NOMO-1 treated with DMSO at 0.1 percent for 48 hours (cell line): ENCODE measurements around the gene PCAT6.
"Not testable (repeated sequence)": the region's sequence is repeated elsewhere in the genome, so short reads cannot be mapped to it uniquely, and the experiment has no call there.

ENCODE experiments used
- DNase-seq: peaks from one replicate; lab custom pipeline; 2025; ENCODE audit not compliant: unreplicated experiment; lab: John Stamatoyannopoulos, UW

Gene PCAT6

GRCh38 chr1:202806845-202807450 lies 3.8 kb upstream of the PCAT6 start:
- DNase-seq = no peak

- no peak for DNase-seq
Measured at GRCh38 chr1:202807451-202807925, 3.3 kb upstream of the PCAT6 start.

GRCh38 chr1:202807926-202808757 lies 2.6 kb upstream of the PCAT6 start, which contains the start of gene KDM5B:
TSS of gene KDM5B (minus strand) at chr1:202808421. CDS start at chr1:202808305, 116 bp downstream.
- no peak for DNase-seq

GRCh38 chr1:202809597-202810159 lies 1.1 kb upstream of the PCAT6 start:
- no peak for DNase-seq

- DNase-seq = no peak
Measured at GRCh38 chr1:202810193-202810614, 550 bp upstream of the PCAT6 start.

- no peak for DNase-seq
Measured at GRCh38 chr1:202811296-202812175, 782 bp downstream of the PCAT6 start.

GRCh38 chr1:202812176-202813026 lies 1.6 kb downstream of the PCAT6 start:
- DNase-seq = no peak

- DNase-seq = no peak
Measured at GRCh38 chr1:202815120-202815519, 4.4 kb downstream of the PCAT6 start.

GRCh38 chr1:202818819-202819218 lies 8.1 kb downstream of the PCAT6 start:
- no peak for DNase-seq

- DNase-seq = no peak
Measured at GRCh38 chr1:202821467-202821866, 10.7 kb downstream of the PCAT6 start.

GRCh38 chr1:202825748-202826147 lies 15.0 kb downstream of the PCAT6 start:
- DNase-seq = no peak

GRCh38 chr1:202829223-202829622 lies 18.5 kb downstream of the PCAT6 start:
- not testable (repeated sequence) for DNase-seq

- peak; percentile 39 for DNase-seq
Measured at GRCh38 chr1:202831906-202832305, 21.2 kb downstream of the PCAT6 start.

- no peak for DNase-seq
Measured at GRCh38 chr1:202834771-202835547, 24.2 kb downstream of the PCAT6 start.

GRCh38 chr1:202835548-202836072 lies 24.9 kb downstream of the PCAT6 start:
- no peak for DNase-seq

GRCh38 chr1:202836623-202837403 lies 26.1 kb downstream of the PCAT6 start:
- DNase-seq = peak; percentile 28

GRCh38 chr1:202837746-202838262 lies 27.1 kb downstream of the PCAT6 start:
- DNase-seq = no peak

- no peak for DNase-seq
Measured at GRCh38 chr1:202843081-202843480, 32.3 kb downstream of the PCAT6 start.
